Measurements from ENCODE around the gene SLC13A4. TPM values are rescaled to one million over a fixed set of nuclear protein-coding genes. Genes with fewer than 3 reads are reported as not detected.

Gene SLC13A4
- total and polyA plus RNA-seq, 3 experiments from 2014 or later = not detected

GRCh38 chr7:135712796-135713195 is 15.2 kb downstream of the SLC13A4 start:
- CTCF ChIA-PET = interaction anchor here (1.6 kb wide), 1 partner anchor 8 kb away, joined by 3 read pairs; no protein-coding TSS in a partner anchor
- no peak overlapping the region for H3K4me3 Mint-ChIP-seq

GRCh38 chr7:135712182-135712782 is 15.7 kb downstream of the SLC13A4 start:
- H3K4me1 ChIP-seq (ENCODE audit: insufficient read depth, low read length) = no peaks in the 10 kb centered on the region
- no peaks in the 10 kb centered on the region for H3K9me3 Mint-ChIP-seq
- H3K27ac Mint-ChIP-seq = no peak overlapping the region
- H3K36me3 Mint-ChIP-seq = no peaks in the 10 kb centered on the region
- ChIA-PET CTCF (no interaction called here), POLR2A (no interaction called here)
- H3K4me1 Mint-ChIP-seq = no peaks in the 10 kb centered on the region
- no peaks in the 10 kb centered on the region for H3K27me3 ChIP-seq (ENCODE audit: insufficient read depth, low read length, poor library complexity, severe bottlenecking)
- no peak overlapping the region for H3K27ac ChIP-seq (ENCODE audit: low read depth, low read length)
- no peaks in the 10 kb centered on the region for H3K36me3 ChIP-seq (ENCODE audit: insufficient read depth, low read length)
- H3K4me3 ChIP-seq (ENCODE audit: low read length) = no peak overlapping the region
- H3K27me3 Mint-ChIP-seq = peaks cover 0 to 5% of the 10 kb centered on the region in 2 donors
- no peak for DNase-seq
- H3K4me3 Mint-ChIP-seq = no peak overlapping the region
- no peaks in the 10 kb centered on the region for H3K9me3 ChIP-seq (ENCODE audit: low read length)

More at GRCh38 chr7:135712796-135713195, 15.2 kb downstream of the SLC13A4 start:
- Mint-ChIP-seq H3K27ac (no peak overlapping the region), H3K36me3 (no peaks in the 10 kb centered on the region), H3K9me3 (no peaks in the 10 kb centered on the region), H3K27me3 (peaks cover 0 to 5% of the 10 kb centered on the region in 2 donors), H3K4me1 (no peaks in the 10 kb centered on the region)
- Histone ChIP-seq H3K36me3 (ENCODE audit: insufficient read depth, low read length) (no peaks in the 10 kb centered on the region), H3K27me3 (ENCODE audit: insufficient read depth, low read length, poor library complexity, severe bottlenecking) (no peaks in the 10 kb centered on the region), H3K9me3 (ENCODE audit: low read length) (no peaks in the 10 kb centered on the region), H3K4me3 (ENCODE audit: low read length) (no peak overlapping the region), H3K27ac (ENCODE audit: low read depth, low read length) (no peak overlapping the region), H3K4me1 (ENCODE audit: insufficient read depth, low read length) (no peaks in the 10 kb centered on the region)
- no peak for DNase-seq
- POLR2A ChIA-PET = no interaction called here

- H3K4me1 ChIP-seq (ENCODE audit: insufficient read depth, low read length) = no peaks in the 10 kb centered on the region
- no peaks in the 10 kb centered on the region for H3K9me3 ChIP-seq (ENCODE audit: low read length)
- ChIA-PET POLR2A (no interaction called here), CTCF (interaction anchor here (1.6 kb wide), 1 partner anchor 15 kb away, joined by 5 read pairs; no protein-coding TSS in a partner anchor)
- H3K4me3 ChIP-seq (ENCODE audit: low read length) = no peak overlapping the region
- H3K36me3 ChIP-seq (ENCODE audit: insufficient read depth, low read length) = no peaks in the 10 kb centered on the region
- Mint-ChIP-seq H3K27me3 (no peaks in the 10 kb centered on the region), H3K9me3 (no peaks in the 10 kb centered on the region), H3K4me1 (no peaks in the 10 kb centered on the region), H3K4me3 (no peak overlapping the region), H3K27ac (peak overlapping the region in 1 of 8 donors; percentile 58), H3K36me3 (no peaks in the 10 kb centered on the region)
- H3K27ac ChIP-seq (ENCODE audit: low read depth, low read length) = no peak overlapping the region
- H3K27me3 ChIP-seq (ENCODE audit: insufficient read depth, low read length, poor library complexity, severe bottlenecking) = no peaks in the 10 kb centered on the region
- DNase-seq = no peak
Observed at GRCh38 chr7:135711139-135711469, 16.9 kb downstream of the SLC13A4 start.

- Histone ChIP-seq H3K36me3 (ENCODE audit: insufficient read depth, low read length) (no peaks in the 10 kb centered on the region), H3K4me1 (ENCODE audit: insufficient read depth, low read length) (no peaks in the 10 kb centered on the region), H3K27me3 (ENCODE audit: insufficient read depth, low read length, poor library complexity, severe bottlenecking) (no peaks in the 10 kb centered on the region), H3K4me3 (ENCODE audit: low read length) (no peak overlapping the region), H3K27ac (ENCODE audit: low read depth, low read length) (no peak overlapping the region), H3K9me3 (ENCODE audit: low read length) (no peaks in the 10 kb centered on the region)
- H3K27ac Mint-ChIP-seq = no peak overlapping the region
- no peaks in the 10 kb centered on the region for H3K36me3 Mint-ChIP-seq
- no peak for DNase-seq
- POLR2A ChIA-PET = no interaction called here
- no peaks in the 10 kb centered on the region for H3K27me3 Mint-ChIP-seq
- CTCF ChIA-PET = interaction anchor here (1.6 kb wide), 1 partner anchor 15 kb away, joined by 5 read pairs; no protein-coding TSS in a partner anchor
- no peak overlapping the region for H3K4me3 Mint-ChIP-seq
- H3K4me1 Mint-ChIP-seq = no peaks in the 10 kb centered on the region
- H3K9me3 Mint-ChIP-seq = no peaks in the 10 kb centered on the region
Observed at GRCh38 chr7:135710417-135711138, 17.4 kb downstream of the SLC13A4 start.

- Mint-ChIP-seq H3K9me3 (no peaks in the 10 kb centered on the region), H3K27me3 (peaks cover 0 to 1% of the 10 kb centered on the region in 2 donors), H3K4me1 (no peaks in the 10 kb centered on the region), H3K36me3 (no peaks in the 10 kb centered on the region), H3K27ac (no peak overlapping the region), H3K4me3 (no peak overlapping the region)
- no peaks in the 10 kb centered on the region for H3K9me3 ChIP-seq (ENCODE audit: low read length)
- H3K36me3 ChIP-seq (ENCODE audit: insufficient read depth, low read length) = no peaks in the 10 kb centered on the region
- ChIA-PET CTCF (no interaction called here), POLR2A (no interaction called here)
- H3K27me3 ChIP-seq (ENCODE audit: insufficient read depth, low read length, poor library complexity, severe bottlenecking) = no peaks in the 10 kb centered on the region
- H3K4me3 ChIP-seq (ENCODE audit: low read length) = no peak overlapping the region
- no peak for DNase-seq
- no peaks in the 10 kb centered on the region for H3K4me1 ChIP-seq (ENCODE audit: insufficient read depth, low read length)
- H3K27ac ChIP-seq (ENCODE audit: low read depth, low read length) = no peak overlapping the region
Observed at GRCh38 chr7:135709508-135709907, 18.5 kb downstream of the SLC13A4 start.

- Mint-ChIP-seq H3K4me1 (no peaks in the 10 kb centered on the region), H3K36me3 (no peaks in the 10 kb centered on the region), H3K27me3 (peaks cover 0 to 1% of the 10 kb centered on the region in 2 donors), H3K4me3 (no peak overlapping the region), H3K9me3 (no peaks in the 10 kb centered on the region), H3K27ac (no peak overlapping the region)
- H3K27ac ChIP-seq (ENCODE audit: low read depth, low read length) = no peak overlapping the region
- no peak for DNase-seq
- no peaks in the 10 kb centered on the region for H3K4me1 ChIP-seq (ENCODE audit: insufficient read depth, low read length)
- ChIA-PET POLR2A (no interaction called here), CTCF (no interaction called here)
- no peak overlapping the region for H3K4me3 ChIP-seq (ENCODE audit: low read length)
- no peaks in the 10 kb centered on the region for H3K9me3 ChIP-seq (ENCODE audit: low read length)
- H3K27me3 ChIP-seq (ENCODE audit: insufficient read depth, low read length, poor library complexity, severe bottlenecking) = no peaks in the 10 kb centered on the region
- no peaks in the 10 kb centered on the region for H3K36me3 ChIP-seq (ENCODE audit: insufficient read depth, low read length)
Observed at GRCh38 chr7:135708041-135708440, 19.9 kb downstream of the SLC13A4 start.

GRCh38 chr7:135707570-135707966 is 20.4 kb downstream of the SLC13A4 start:
- DNase-seq = no peak
- H3K4me3 Mint-ChIP-seq = no peak overlapping the region
- Histone ChIP-seq H3K27ac (ENCODE audit: low read depth, low read length) (no peak overlapping the region), H3K36me3 (ENCODE audit: insufficient read depth, low read length) (no peaks in the 10 kb centered on the region), H3K27me3 (ENCODE audit: insufficient read depth, low read length, poor library complexity, severe bottlenecking) (no peaks in the 10 kb centered on the region), H3K4me3 (ENCODE audit: low read length) (no peak overlapping the region), H3K4me1 (ENCODE audit: insufficient read depth, low read length) (no peaks in the 10 kb centered on the region), H3K9me3 (ENCODE audit: low read length) (no peaks in the 10 kb centered on the region)
- no peak overlapping the region for H3K27ac Mint-ChIP-seq
- ChIA-PET POLR2A (no interaction called here), CTCF (no interaction called here)
- H3K9me3 Mint-ChIP-seq = no peaks in the 10 kb centered on the region
- no peaks in the 10 kb centered on the region for H3K36me3 Mint-ChIP-seq
- no peaks in the 10 kb centered on the region for H3K4me1 Mint-ChIP-seq
- peaks cover 0 to 1% of the 10 kb centered on the region in 2 donors for H3K27me3 Mint-ChIP-seq

GRCh38 chr7:135706858-135707569 is 21.0 kb downstream of the SLC13A4 start:
- Histone ChIP-seq H3K4me1 (ENCODE audit: insufficient read depth, low read length) (no peaks in the 10 kb centered on the region), H3K9me3 (ENCODE audit: low read length) (no peaks in the 10 kb centered on the region), H3K27me3 (ENCODE audit: insufficient read depth, low read length, poor library complexity, severe bottlenecking) (no peaks in the 10 kb centered on the region), H3K36me3 (ENCODE audit: insufficient read depth, low read length) (no peaks in the 10 kb centered on the region), H3K4me3 (ENCODE audit: low read length) (no peak overlapping the region), H3K27ac (ENCODE audit: low read depth, low read length) (no peak overlapping the region)
- CTCF ChIA-PET = no interaction called here
- POLR2A ChIA-PET = no interaction called here
- H3K27ac Mint-ChIP-seq = peak overlapping the region in 1 of 8 donors; percentile 30
- no peak overlapping the region for H3K4me3 Mint-ChIP-seq
- no peaks in the 10 kb centered on the region for H3K9me3 Mint-ChIP-seq
- no peak for DNase-seq
- H3K36me3 Mint-ChIP-seq = no peaks in the 10 kb centered on the region
- H3K27me3 Mint-ChIP-seq = peaks cover 0 to 1% of the 10 kb centered on the region in 2 donors
- H3K4me1 Mint-ChIP-seq = no peaks in the 10 kb centered on the region
